ENCODE data around the gene KCNN3. TPM values are rescaled to one million over a fixed set of nuclear protein-coding genes. Genes with fewer than 3 reads are reported as not detected.

KCNN3 gene
- total and polyA plus RNA-seq, 2 of the 13 experiments (the other 11 are each of a cell fraction or from before 2014, with no cell fraction given): not detected

- FAIRE-seq: no peak
- no peaks in the 10 kb centered on the region for H3K36me3 ChIP-seq (replicated peaks in 1 of 2; ENCODE audit: control insufficient read depth in 1 of 2, insufficient read depth in 2 of 2, low read length in 2 of 2)
- ATAC-seq: no peak
- H4K20me1 ChIP-seq (ENCODE audit: insufficient read depth, low read length): no peaks in the 10 kb centered on the region
- WGBS (ENCODE audit: low lambda C conversion rate): 41% methylated on average over 7 of the region's 7 CpGs
- H2AFZ ChIP-seq (ENCODE audit: low read length): no peak overlapping the region
- peaks cover 8% of the 10 kb centered on the region for H3K4me1 ChIP-seq (ENCODE audit: insufficient read depth, low read length)
- H3K9me3 ChIP-seq (ENCODE audit: low read length): no peaks in the 10 kb centered on the region
- no peak for TF ChIP-seq ATAD3A (CRISPR knock-in tag; IDR thresholded peaks at IDR 0.05)
- no peak for TF ChIP-seq PHF8 (CRISPR knock-in tag; IDR thresholded peaks at IDR 0.05)
- TF ChIP-seq KDM4B (CRISPR knock-in tag; IDR thresholded peaks at IDR 0.05): no peak
- TF ChIP-seq MLLT10 (CRISPR knock-in tag; IDR thresholded peaks at IDR 0.05): no peak
- TF ChIP-seq, protein P1, sequence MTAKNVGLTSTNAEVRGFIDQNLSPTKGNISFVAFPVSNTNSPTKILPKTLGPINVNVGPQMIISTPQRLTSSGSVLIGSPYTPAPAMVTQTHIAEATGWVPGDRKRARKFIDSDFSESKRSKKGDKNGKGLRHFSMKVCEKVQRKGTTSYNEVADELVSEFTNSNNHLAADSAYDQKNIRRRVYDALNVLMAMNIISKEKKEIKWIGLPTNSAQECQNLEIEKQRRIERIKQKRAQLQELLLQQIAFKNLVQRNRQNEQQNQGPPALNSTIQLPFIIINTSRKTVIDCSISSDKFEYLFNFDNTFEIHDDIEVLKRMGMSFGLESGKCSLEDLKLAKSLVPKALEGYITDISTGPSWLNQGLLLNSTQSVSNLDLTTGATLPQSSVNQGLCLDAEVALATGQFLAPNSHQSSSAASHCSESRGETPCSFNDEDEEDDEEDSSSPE (CRISPR knock-in tag; IDR thresholded peaks at IDR 0.05): no peak
- no peak for TF ChIP-seq NFIB (CRISPR knock-in tag; IDR thresholded peaks at IDR 0.05; ENCODE audit: borderline replicate concordance)
- TF ChIP-seq HOXD1 (CRISPR knock-in tag; IDR thresholded peaks at IDR 0.05): no peak
- TF ChIP-seq ERF (CRISPR knock-in tag; IDR thresholded peaks at IDR 0.05): no peak
- TF ChIP-seq ZNF570 (CRISPR knock-in tag; IDR thresholded peaks at IDR 0.05; ENCODE audit: borderline replicate concordance): no peak
- TF ChIP-seq ZNF713 (CRISPR knock-in tag; IDR thresholded peaks at IDR 0.05): no peak
- no peak for TF ChIP-seq NFKB2 (CRISPR knock-in tag; IDR thresholded peaks at IDR 0.05; ENCODE audit: borderline replicate concordance)
- TF ChIP-seq ZNF616 (CRISPR knock-in tag; IDR thresholded peaks at IDR 0.05; ENCODE audit: low read depth): no peak
- H3K27me3 ChIP-seq (ENCODE audit: control insufficient read depth in 1 of 2, insufficient read depth in 2 of 2, low read length in 2 of 2): peaks cover 1 to 5% of the 10 kb centered on the region in 2 experiments; a peak in 2 of 5 replicates
- no peak overlapping the region for H3K4me2 ChIP-seq (ENCODE audit: low read depth, low read length)
- H3K79me2 ChIP-seq (ENCODE audit: insufficient read depth, low read length): no peaks in the 10 kb centered on the region
- no TSS peak for BruUV-seq (replicated peaks)
- no peak overlapping the region for H3K9ac ChIP-seq (ENCODE audit: insufficient read depth, low read depth, low read length)
- in situ Hi-C loops (cut with HindIII; ENCODE audit: extremely low pct_ligation_motif_present, low pct_unique_long_range_greater_than_20kb): no loop called here
- intact Hi-C loops (cut with micrococcal nuclease; ENCODE audit: unreplicated experiment): no loop called here
- H3K27ac ChIP-seq (ENCODE audit: extremely low read length, insufficient read depth, low read length): no peak overlapping the region
- CTCF ChIA-PET (ENCODE audit: low intra/inter-chr PET ratio, low total read pairs): no interaction called here
- DNase-seq (ENCODE audit: low spot score): no peak
- POLR2A ChIA-PET: no interaction called here
- H3K4me3 ChIP-seq (replicated peaks in 1 of 3; ENCODE audit: insufficient read depth in 1 of 3, low read depth in 2 of 3, low read length in 3 of 3): no peak overlapping the region
These were observed 152.6 kb downstream of the KCNN3 start for GRCh38 chr1:154717528-154717924.

Measured in HepG2 (cell line).